Fibroblast of lung (primary cell): Measurements from ENCODE around the gene SREBF1.

Experiments
- EZH2 ChIP-seq: IDR thresholded peaks from 2 replicates; pipeline ENCODE4 v1.5.1; 2012; ENCODE audit warnings: low read length, control low read depth, mild to moderate bottlenecking; ENCODE audit errors: missing control alignments
- TF ChIP-seq, protein P1 (sequence below), 2 donors: IDR thresholded peaks in 1 of 2; conservative IDR thresholded peaks in 1 of 2; 1 replicate in 1 of 2; 2 replicates in 1 of 2; pipeline ENCODE4 v1.5.1; 2011 to 2012; ENCODE audit warnings: low read length in 2 of 2, control low read depth in 1 of 2, inconsistent platforms in 1 of 2, low read depth in 1 of 2, mild to moderate bottlenecking in 1 of 2

DNA sequence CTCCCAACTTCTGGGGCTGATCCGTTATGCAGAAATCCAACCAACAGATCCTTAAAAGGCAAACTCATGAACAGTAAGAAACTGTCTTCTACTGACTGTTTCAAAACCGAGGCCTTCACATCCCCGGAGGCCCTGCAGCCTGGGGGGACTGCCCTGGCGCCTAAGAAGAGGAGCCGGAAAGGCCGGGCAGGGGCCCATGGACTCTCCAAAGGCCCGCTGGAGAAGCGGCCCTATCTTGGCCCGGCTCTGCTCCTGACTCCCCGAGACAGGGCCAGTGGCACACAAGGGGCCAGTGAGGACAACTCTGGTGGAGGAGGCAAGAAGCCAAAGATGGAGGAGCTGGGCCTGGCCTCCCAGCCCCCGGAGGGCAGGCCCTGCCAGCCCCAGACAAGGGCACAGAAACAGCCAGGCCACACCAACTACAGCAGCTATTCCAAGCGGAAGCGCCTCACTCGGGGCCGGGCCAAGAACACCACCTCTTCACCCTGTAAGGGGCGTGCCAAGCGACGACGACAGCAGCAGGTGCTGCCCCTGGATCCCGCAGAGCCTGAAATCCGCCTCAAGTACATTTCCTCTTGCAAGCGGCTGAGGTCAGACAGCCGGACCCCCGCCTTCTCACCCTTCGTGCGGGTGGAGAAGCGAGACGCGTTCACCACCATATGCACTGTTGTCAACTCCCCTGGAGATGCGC lies 39.5 kb downstream of the SREBF1 start:
- TF ChIP-seq, protein P1, sequence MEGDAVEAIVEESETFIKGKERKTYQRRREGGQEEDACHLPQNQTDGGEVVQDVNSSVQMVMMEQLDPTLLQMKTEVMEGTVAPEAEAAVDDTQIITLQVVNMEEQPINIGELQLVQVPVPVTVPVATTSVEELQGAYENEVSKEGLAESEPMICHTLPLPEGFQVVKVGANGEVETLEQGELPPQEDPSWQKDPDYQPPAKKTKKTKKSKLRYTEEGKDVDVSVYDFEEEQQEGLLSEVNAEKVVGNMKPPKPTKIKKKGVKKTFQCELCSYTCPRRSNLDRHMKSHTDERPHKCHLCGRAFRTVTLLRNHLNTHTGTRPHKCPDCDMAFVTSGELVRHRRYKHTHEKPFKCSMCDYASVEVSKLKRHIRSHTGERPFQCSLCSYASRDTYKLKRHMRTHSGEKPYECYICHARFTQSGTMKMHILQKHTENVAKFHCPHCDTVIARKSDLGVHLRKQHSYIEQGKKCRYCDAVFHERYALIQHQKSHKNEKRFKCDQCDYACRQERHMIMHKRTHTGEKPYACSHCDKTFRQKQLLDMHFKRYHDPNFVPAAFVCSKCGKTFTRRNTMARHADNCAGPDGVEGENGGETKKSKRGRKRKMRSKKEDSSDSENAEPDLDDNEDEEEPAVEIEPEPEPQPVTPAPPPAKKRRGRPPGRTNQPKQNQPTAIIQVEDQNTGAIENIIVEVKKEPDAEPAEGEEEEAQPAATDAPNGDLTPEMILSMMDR (conservative IDR thresholded peaks at IDR 0.05 in 1 of 2, IDR thresholded peaks at IDR 0.05 in 1 of 2; ENCODE audit: low read depth in 1 of 2, low read length in 2 of 2), result no peak
- no peak for TF ChIP-seq EZH2
